GM23338 (cell line): ENCODE data around the gene CCDC167. TPM values are rescaled to one million over a fixed set of nuclear protein-coding genes. Genes with fewer than 3 reads are reported as not detected.

Experiments
- CREB1 ChIP-seq: fragments of 250-450 bp; sonication (Bioruptor Pico); IDR thresholded peaks from 2 replicates; pipeline ENCODE4 v1.5.0; 2020; ENCODE audit warnings: low read depth, mild to moderate bottlenecking, moderate library complexity
- POLR2AphosphoS5 ChIP-seq: IDR thresholded peaks from 2 replicates; pipeline ENCODE4 v1.6.1; 2016; ENCODE audit warnings: antibody characterized with exemption, low read depth
- REST ChIP-seq: IDR thresholded peaks from one replicate; pipeline ENCODE4 v1.6.1; 2018; ENCODE audit warnings: antibody characterized with exemption; ENCODE audit not compliant: unreplicated experiment
- ZNF462 ChIP-seq: fragments of 250-450 bp; sonication (Bioruptor Pico); IDR thresholded peaks from 2 replicates; pipeline ENCODE4 v1.5.0; 2020; ENCODE audit warnings: mild to moderate bottlenecking, moderate library complexity
- polyA plus RNA-seq: library from polyadenylated mRNA; unstranded; fragments of >200 nt; fragmentation: Nextera tagmentation; extraction: Ambion mirVana; gene quantifications from 2 replicates; pipeline ENCODE4 v1.2.1, GENCODE V29; 2016
- total RNA-seq: library from RNA; depleted of rRNA; stranded (reverse); fragments of >200 nt; shearing (Covaris generic); gene quantifications from 2 replicates; pipeline ENCODE4 v1.2.3, GENCODE V29; 2014
- TF ChIP-seq, protein P1 (sequence below): IDR thresholded peaks from 2 replicates; pipeline ENCODE4 v1.6.1; 2016; ENCODE audit warnings: antibody characterized with exemption

The CCDC167 gene
- total and polyA plus RNA-seq, 2 experiments from 2014 or later, result 17.6 to 21.4 TPM

DNA sequence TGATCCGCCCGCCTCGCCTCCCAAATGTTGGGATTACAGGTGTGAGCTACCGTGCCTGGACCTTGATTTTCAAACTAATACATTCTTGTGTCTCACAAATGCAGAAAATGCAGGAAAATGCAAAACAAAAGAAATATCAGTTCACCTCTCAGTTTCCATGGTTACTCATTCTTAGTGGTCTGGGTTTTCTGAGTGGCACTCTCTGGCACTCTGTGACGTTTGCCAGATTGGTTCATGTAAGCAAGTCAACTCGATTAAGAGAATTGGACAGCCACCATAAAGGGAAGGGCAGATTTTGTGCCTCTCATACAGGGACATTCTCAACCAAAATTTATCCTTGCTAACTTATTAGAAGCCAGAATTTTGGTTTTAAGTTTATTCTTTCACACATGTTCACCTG, 58.0 kb downstream of the CCDC167 start (continued):
- TF ChIP-seq ZNF462 (CRISPR knock-in tag) (no peak), REST (no peak), CREB1 (no peak), POLR2AphosphoS5 (no peak)
- TF ChIP-seq, protein P1, sequence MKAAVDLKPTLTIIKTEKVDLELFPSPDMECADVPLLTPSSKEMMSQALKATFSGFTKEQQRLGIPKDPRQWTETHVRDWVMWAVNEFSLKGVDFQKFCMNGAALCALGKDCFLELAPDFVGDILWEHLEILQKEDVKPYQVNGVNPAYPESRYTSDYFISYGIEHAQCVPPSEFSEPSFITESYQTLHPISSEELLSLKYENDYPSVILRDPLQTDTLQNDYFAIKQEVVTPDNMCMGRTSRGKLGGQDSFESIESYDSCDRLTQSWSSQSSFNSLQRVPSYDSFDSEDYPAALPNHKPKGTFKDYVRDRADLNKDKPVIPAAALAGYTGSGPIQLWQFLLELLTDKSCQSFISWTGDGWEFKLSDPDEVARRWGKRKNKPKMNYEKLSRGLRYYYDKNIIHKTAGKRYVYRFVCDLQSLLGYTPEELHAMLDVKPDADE, result no peak
